KOPT-K1 (cell line): ENCODE data around the gene TSSK6.

Experiments used
- H3K27ac ChIP-seq: fragments of 200-600 bp; sonication (generic); 2 replicates; pipeline ENCODE4 v1.5.1; 2016; ENCODE audit warnings: antibody characterized with exemption, mild to moderate bottlenecking, low read depth, low read length; ENCODE audit not compliant: poor library complexity, severe bottlenecking
- H3K36me3 ChIP-seq: fragments of 200-600 bp; sonication (generic); 2 replicates; pipeline ENCODE4 v1.5.1; 2017; ENCODE audit warnings: antibody characterized with exemption, mild to moderate bottlenecking, low read length, moderate library complexity; ENCODE audit not compliant: insufficient read depth
- H3K9me3 ChIP-seq: fragments of 200-600 bp; sonication (generic); 2 replicates; pipeline ENCODE4 v1.5.1; 2017; ENCODE audit warnings: antibody characterized with exemption, low read length, mild to moderate bottlenecking; ENCODE audit not compliant: insufficient read depth, poor library complexity, severe bottlenecking

The TSSK6 gene

DNA sequence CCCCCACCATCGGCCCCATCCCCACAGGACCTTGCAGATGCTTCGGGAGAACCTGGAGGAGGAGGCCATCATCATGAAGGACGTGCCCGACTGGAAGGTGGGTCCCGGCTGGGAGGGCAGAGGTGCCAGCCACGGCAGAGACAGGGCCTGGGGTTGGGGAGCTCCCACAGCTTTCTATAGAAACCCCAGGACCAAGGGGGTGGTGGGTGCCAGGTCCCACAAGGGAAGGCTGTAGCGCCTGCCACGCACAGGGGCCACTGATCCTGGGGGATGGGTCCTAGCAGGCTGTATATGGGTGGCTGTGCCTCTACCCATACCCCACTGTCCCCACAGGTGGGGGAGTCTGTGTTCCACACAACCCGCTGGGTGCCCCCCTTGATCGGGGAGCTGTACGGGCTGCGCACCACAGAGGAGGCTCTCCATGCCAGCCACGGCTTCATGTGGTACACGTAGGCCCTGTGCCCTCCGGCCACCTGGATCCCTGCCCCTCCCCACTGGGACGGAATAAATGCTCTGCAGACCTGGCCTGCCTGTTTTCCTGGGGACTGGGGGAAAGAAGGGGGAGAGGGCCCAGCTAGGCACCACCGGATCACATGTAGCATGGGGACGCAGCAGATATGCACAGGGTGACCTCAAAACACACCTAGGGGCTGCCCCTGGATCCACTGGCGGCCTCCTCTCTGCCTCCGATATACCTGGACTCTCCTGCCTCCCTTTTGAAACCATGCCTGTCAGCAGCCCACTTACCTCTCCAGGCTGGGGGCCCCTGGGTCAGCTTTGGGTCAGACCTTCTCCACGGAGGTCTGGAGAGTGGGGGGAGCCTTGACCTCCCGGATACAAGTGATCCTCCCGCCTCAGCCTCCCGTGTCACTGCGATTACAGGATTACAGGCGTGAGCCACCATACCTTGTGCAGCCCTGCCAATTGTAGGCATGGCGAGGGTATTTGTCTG, 12.6 kb upstream of the TSSK6 start:
- Histone ChIP-seq H3K9me3 (no peaks in the 10 kb centered on the region), H3K27ac (no peak overlapping the region), H3K36me3 (peaks cover 84% of the 10 kb centered on the region)

DNA sequence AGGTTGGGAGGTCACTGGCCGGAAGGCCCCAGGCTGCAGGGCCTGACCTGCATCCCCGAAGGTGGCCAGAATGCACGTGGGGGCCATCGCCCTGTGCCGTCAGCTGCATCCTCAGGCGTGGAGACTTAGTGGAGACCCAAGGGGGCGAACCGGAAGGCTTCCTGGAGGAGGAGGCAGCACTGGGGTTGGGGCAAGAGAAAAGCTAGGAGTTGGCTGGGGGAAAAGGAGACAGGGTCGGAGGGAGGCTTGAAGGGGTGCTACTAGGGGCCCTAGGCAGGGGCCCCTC, 12.0 kb upstream of the TSSK6 start:
- Histone ChIP-seq H3K36me3 (peaks cover 89% of the 10 kb centered on the region), H3K27ac (no peak overlapping the region), H3K9me3 (no peaks in the 10 kb centered on the region)

DNA sequence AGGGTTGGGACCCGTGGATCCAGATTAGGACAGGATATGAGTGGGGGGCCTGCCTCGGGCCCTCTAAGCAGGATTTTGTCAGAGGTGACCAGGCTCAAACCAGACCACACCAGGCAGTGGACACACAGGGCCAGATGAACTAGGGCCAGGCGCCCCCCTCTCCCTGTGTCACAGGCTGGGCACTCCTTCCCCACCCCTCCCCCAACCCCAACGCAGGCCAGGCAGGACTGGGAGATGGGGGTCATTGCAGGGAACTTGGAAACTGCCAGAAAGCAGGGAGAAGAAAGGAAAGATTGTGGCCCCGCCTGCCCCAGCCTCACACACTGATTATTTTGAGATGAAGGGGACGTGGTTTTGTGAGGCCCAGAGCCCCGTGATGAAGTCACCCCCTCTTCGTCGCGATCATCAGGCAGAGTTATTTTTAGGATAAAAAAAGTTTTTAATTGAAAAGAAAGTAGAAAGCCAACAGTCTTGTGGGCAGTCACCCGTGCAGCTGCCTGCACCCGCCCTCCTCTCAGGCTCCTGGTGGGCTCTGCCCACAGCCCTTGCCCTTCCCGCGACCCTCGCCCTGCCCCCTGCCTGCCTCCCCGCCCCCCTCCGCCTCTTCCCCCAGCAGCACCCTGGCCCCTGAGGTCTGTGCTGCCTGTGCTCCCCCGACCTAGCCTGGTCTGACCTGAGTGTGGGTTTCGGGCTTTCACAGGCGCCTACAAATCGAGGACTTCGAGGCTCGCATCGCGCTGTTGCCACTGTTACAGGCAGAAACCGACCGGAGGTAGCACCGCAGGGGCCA, 11.4 kb upstream of the TSSK6 start:
- Histone ChIP-seq H3K9me3 (no peaks in the 10 kb centered on the region), H3K36me3 (peaks cover 86% of the 10 kb centered on the region), H3K27ac (peak overlapping the region; percentile 45)

DNA sequence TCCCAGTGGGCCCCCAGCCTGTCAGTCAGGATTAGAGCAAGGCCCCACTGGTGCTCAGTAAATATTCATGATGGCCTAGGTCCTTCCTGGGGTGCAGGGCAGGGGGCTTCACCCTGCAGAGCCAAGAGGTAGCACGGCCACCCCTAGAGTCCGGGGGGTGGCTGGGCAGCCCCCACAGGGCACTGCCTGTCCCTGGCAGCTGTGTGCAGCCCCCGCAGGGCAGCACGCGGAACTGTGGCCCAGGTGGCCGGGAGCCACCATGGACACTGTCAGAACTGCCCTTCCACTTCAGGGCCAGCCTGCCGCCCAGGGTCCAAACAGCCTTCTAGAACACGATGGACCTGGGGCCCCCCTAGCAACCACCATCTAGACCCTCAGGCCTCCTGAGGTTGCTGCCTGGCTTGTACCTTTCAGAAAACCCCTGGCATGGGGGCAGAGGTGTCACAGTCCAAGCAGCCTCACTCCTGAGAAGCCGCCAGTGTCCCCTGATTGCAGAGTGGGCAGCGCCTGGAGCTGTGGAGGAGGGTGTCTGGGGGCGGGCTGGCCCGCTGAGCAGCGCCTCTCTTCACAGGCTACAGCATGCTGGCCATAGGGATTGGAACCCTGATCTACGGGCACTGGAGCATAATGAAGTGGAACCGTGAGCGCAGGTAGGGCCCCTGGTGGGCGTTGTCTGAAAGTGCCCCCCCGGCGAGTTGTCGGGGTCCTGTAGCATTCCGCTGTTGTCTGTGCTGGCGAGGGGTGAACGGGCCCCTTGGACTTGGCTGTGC, 10.4 kb upstream of the TSSK6 start:
- Histone ChIP-seq H3K27ac (peak overlapping the region; percentile 45), H3K9me3 (no peaks in the 10 kb centered on the region), H3K36me3 (peaks cover 77% of the 10 kb centered on the region)

DNA sequence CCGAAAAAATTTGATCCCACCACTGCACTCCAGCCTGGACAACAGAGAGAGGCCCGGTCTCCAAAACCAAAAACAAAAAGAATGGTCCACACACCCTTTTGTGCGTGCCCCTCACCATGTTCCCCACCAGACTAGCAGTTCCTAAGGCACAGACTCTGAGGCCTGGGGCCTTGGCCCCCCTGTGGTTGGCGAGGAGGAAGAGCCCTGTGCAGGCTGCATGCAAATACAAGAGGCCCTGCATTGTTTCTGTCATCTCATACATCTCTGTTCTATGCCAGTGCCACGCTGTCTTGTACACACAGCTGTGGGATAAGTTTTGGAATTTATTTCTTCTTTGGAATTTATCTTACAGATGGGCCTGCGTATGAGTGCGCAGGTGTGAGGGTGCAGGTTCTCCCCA, 8.7 kb upstream of the TSSK6 start:
- Histone ChIP-seq H3K27ac (peak overlapping the region; percentile 58), H3K9me3 (no peaks in the 10 kb centered on the region), H3K36me3 (peaks cover 78% of the 10 kb centered on the region)

DNA sequence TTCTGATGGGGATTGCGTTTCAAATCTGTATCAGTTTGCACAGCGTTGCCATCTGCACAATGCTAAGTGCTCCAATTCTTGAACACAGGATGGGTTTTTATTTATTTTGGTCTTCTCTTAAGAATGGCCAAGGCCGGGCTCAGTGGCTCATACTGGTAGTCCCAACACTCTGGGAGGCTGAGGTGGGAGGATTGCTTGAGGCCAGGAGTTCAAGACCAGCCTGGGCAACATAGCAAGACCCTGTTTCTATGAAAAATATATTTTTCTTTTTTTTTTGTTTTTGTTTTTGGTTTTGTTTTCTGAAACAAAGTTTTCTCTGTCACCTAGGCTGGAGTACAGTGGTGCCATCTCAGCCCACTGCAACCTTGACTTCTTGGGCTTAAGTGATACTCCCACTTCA, 7.8 kb upstream of the TSSK6 start:
- H3K36me3 ChIP-seq = peaks cover 71% of the 10 kb centered on the region
- no peak overlapping the region for H3K27ac ChIP-seq

DNA sequence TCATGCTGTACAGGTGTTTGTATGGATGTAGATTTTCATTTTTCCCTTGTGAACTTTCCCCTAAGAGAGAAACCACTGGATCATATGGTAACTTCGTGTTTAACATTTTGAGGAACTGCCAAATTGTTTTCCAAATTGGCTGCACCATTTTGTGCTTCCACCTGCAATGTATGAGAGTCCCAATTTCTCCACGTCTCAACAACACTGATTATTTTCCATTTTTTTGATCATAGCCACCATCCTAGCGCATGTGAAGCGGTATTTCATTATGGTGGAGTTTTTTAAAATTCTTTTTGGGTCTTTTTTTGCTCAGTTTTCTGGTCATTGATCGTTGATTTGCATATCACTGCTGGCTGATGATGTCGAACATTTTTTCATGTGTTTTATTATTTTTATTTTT, 5.6 kb upstream of the TSSK6 start:
- Histone ChIP-seq H3K36me3 (peaks cover 51% of the 10 kb centered on the region), H3K9me3 (no peaks in the 10 kb centered on the region), H3K27ac (no peak overlapping the region)

More for the DNA sequence above, 7.8 kb upstream of the TSSK6 start:
- no peaks in the 10 kb centered on the region for H3K9me3 ChIP-seq

DNA sequence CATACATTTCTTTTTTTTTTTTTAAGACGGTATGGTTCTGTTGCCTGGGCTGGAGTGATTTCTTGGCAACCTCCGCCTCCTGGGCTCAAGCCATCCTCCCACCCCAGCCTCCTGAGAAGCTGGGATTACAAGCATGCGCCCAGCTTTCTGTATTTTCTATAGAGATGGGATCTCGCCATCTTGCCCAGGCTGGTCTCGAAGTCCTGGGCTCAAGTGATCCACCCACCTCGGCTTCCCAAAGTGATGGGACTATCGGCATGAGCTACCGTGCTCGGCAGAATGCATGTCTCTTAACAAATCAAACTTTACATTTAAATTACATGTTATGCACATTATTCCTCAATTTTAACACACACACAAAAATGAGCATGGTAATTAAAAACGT, 1.9 kb upstream of the TSSK6 start:
- peak overlapping the region; percentile 88 for H3K27ac ChIP-seq
- no peaks in the 10 kb centered on the region for H3K9me3 ChIP-seq
- H3K36me3 ChIP-seq = peaks cover 19% of the 10 kb centered on the region

DNA sequence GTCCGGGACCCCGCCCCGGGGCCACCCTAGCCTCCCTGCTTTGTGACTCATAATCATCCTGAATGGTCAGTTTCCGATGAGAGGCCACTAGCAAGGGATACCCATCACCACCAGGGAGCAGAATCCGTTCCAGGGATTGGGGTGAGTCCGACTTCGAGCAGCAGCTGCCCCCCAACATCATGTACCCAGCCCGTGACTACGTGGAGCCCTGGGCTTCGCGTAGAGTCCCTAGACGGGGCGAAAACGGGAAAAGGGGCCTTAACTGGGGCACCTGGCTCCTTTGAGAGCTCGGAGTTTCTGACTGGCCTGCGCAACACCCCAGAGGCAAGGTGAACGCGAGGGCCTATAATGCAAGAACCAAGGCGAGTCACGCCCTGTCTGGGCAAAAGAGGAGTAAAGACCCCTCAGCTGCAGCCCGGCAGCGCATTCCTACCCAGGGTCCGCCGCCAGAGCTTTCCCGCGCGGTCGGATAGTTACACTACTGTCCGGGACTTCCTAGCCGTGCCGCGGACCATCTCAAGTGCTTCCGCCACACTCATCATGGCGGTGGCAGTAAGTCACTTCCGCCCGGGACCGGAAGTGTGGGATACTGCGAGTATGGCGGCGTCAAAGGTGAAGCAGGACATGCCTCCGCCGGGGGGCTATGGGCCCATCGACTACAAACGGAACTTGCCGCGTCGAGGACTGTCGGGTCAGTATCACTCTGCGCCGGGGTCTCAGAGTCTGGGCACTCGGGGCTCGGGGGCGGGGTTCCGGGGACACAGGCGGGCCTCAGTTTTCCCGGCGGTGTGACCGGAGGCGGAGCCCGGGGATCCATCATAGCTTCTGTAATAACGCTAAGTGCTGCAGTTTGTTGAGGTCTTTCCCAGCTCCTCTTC, 533 bp upstream of the TSSK6 start, which contains the start of gene NDUFA13:
Gene NDUFA13 (plus strand): TSS at position 584 of the 878 bp plus-strand sequence. CDS start 14 bp downstream, at position 598.
- Histone ChIP-seq H3K36me3 (peaks cover 19% of the 10 kb centered on the region), H3K27ac (peak within 1 kb of the TSS; percentile 88), H3K9me3 (no peaks in the 10 kb centered on the region)

DNA sequence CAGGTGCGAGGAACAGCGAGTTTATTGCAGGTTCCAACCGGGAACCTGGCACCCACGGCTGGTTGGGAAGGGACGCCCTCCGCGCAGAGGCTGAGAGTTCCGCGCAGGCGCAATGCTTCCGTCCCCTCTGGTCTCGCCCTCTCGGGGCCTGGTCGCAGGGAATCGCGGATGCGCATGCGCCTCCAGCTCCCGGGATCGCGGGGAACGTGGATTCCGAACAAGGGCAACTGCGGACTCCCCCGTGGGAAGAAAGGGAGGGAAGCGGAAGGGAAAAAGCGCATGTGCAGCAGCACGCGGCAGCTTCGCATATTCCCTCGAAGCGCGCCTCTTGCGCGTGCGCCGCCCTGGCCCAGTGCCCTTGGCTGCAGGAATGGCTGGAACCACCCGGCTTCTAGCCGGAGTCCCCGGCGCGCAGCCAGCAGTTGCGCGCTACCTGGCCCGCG, 1.1 kb downstream of the TSSK6 start:
- H3K27ac ChIP-seq = no peak overlapping the region
- H3K36me3 ChIP-seq = peaks cover 4% of the 10 kb centered on the region
- H3K9me3 ChIP-seq = no peaks in the 10 kb centered on the region

DNA sequence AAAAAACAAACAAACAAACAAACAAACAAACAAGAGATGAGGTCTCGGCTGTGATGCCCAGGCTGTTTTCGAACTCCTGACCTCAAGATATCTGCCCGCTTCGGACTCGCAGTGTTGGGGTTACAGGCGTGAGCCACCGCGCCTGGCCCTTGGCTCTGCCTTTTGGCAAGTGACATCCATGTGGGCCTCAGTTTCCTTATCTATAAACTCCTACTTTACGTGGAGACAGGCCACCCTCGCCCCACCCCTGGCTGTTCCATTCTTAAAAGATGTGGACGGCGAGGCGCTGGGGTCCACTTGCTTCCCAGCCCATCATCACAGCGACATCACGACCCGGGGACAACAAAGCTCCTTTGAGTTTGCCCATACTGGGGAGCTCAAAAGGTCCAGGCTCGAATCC, 1.7 kb downstream of the TSSK6 start:
- Histone ChIP-seq H3K9me3 (no peaks in the 10 kb centered on the region), H3K36me3 (no peaks in the 10 kb centered on the region; the same call in 1 of the 2 replicates), H3K27ac (no peak overlapping the region)

DNA sequence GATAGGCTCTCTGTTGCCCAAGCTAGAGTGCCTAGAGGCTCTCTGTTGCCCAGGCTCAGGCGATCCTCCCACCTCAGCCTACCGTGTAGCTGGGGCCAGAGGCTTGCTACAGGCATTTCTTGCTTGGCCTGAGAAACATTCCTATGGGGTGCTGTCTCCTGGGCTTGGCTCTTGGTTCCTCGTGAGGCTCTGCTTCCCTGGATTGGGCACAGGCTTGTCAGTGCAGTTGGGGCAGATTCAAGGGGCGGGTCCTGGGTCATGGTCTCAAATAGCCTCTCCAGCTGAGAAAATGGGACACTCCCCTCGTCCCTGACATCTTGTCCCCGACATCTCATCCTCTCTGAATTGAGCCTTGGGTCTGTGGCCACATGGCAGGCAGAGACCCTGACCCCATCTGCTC, 4.9 kb downstream of the TSSK6 start:
- H3K27ac ChIP-seq = no peak overlapping the region
- no peaks in the 10 kb centered on the region for H3K9me3 ChIP-seq
- H3K36me3 ChIP-seq = peaks cover 31% of the 10 kb centered on the region

DNA sequence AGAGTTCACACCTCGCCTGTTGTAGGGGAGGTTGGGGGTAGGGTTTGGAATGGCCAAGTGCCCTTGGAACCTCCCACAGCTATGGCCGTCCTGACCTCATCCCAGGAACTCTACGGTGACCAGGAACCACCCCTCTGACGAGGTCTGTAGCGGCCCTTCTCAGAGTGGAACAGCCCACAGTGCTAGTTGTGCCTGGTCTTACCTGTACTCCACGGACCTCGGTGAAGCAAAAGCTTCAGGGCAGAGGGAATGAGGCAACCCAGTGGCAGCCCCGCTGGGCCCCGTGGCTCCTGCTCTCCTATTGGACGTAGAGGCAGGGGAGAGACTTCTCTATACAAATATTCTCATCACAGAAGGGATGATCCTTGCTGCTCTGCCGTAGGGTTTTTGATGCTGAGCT, 7.1 kb downstream of the TSSK6 start:
- Histone ChIP-seq H3K36me3 (peaks cover 53% of the 10 kb centered on the region), H3K27ac (no peak overlapping the region), H3K9me3 (no peaks in the 10 kb centered on the region)

DNA sequence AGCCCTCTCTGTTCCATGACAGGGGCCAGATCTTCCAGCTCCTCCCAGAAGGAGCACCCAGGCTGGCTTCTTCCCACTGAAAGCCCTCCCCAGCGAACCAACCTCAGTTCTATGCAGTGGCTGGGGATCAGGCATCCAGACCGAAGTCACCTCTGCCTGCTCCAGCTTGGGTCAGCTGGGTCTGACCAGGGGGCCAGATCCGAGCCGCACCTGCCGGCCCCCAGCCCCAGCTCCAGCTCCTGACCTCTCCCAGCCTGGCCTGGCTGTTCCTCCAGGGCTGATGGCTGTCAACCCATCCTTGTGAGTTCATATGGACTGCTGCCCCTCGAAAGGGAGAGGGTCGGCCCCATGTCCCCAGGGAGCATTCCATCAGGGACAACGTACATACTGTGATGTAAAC, 8.0 kb downstream of the TSSK6 start:
- H3K36me3 ChIP-seq = peaks cover 62% of the 10 kb centered on the region
- no peak overlapping the region for H3K27ac ChIP-seq
- H3K9me3 ChIP-seq = no peaks in the 10 kb centered on the region
